OCI-M1 (cell line): Measurements from ENCODE around the gene PARD3.
A peak's percentile ranks its signal among the peaks of the same experiment; 100 is the strongest.

Experiments
- DNase-seq: peaks from one replicate; lab custom pipeline; 2025; lab: John Stamatoyannopoulos, UW

PARD3 gene

DNA sequence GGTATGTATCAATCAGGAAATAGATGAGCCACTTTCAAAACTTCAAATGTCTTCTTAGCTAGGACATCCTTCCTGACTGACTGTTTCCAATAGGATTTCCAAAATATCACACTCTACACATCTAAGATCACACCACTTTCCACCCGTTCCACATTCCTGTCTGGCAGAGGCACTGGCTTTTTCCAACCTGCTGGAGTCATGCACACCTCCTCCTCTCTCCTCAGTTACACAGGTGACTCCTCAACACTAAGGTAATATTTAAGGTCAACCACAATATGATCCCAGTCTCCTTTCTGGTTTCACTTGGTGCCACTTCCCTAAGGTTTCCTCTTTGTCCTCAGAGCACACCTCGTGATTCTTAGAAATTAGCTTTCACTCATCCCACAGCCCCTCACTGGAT is 196.5 kb downstream of the PARD3 start:
- no peak for DNase-seq

DNA sequence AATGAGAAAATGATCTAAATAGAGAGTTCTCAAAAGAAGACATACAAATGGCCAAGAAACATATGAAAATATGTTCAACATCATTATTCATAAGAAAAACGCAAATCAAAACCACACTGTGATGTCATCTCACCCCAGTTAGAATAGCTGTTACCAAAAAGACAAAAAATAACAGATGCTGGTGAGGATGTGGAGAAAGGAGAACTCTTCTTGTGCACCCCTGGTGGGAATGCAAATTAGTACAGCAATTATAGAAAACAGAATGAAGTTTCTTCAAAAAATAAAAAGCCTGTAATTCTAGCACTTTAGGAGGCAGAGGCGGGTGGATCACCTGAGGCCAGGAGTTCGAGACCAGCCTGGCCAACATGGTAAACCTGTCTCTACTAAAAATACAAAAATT is 199.3 kb downstream of the PARD3 start:
- no peak for DNase-seq

DNA sequence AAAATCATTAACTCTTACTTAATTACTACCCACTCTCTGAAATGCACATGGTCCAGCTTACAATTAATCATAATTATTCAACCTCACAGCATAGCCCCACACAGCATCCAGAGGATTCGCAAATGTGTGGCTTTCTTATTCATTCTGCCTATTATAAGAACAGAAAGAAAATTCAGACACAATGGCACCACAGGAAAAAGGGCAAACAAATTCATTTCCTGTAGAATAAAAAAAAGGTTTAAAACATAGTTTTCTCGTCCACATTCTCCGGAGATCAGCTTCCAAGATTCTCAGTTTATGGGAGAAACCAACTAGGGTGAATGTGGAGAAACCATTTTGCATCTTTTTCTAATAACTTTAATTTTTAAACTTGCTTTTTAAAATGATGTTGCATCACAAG is 201.6 kb downstream of the PARD3 start:
- no peak for DNase-seq

GRCh38 chr10:34612938-34613337 is 202.2 kb downstream of the PARD3 start:
- DNase-seq, result no peak

DNA sequence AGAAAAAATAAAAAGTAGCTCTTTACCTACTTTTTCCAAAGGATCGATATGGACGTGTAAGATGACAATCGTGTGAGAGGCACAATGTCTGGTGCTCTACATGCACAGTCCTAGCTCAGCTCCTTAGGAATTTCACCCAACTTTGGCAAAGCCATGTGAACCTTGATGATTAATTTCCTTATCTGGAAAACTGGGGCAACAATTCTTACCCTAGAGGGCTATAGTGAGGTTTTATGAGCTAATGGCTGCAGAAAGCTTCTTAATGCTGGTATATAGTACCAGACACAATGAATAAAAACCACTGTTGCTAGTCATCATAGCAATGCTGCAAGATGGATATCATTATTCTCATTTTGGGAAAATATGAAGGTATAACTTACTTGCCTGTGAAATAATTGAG is 202.7 kb downstream of the PARD3 start:
- no peak for DNase-seq

DNA sequence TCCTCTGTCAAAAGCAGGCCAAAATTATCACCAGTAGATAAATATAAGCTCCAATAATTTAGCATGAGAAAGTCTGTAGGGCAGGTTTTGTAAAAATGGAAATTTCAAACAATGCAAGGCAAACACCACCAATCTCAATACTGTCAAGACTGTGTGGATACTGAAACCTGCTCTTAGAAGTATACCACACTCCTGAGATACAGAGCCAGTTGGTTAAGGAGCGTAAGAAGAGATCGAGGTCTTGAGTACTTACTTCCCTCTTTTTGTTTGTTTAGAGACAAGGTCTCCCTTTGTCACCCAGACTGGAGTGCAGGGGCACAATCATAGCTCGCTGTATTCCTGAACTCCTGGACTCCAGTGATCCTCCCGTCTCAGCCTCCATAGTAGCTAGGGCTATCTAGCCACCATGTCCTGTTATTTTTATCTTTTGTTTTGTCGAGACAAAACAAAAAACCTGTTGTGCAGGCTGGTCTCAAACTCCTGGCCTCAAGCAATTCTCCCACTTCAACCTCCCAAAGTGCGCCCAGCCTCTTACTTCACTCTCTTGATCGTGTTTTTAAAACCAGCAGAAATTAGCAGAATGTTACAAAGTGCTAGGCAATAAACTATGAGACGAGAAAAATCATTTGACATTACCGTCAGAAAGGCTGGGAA is 205.7 kb downstream of the PARD3 start:
- DNase-seq, result peak; percentile 11

DNA sequence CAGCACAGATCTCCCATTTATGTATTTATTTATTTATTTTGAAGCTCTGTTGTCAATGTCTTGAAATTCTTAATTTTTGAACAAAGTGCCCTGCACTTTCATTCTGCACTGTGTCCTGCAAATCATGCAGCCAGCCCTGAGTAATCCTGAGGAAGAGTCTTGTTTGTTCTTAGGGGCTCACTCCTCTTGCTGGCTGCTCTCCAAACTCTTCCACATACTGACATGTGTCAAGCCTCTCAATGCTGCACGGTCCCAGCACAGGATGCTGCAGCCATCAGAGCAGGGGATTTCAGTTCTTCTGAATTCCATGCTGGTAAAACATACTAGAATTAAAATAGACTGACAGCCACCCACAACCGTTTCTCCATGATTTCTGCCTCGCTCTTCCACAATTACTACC is 207.2 kb downstream of the PARD3 start:
- DNase-seq, result no peak

GRCh38 chr10:34606890-34607289 is 208.2 kb downstream of the PARD3 start:
- no peak for DNase-seq

DNA sequence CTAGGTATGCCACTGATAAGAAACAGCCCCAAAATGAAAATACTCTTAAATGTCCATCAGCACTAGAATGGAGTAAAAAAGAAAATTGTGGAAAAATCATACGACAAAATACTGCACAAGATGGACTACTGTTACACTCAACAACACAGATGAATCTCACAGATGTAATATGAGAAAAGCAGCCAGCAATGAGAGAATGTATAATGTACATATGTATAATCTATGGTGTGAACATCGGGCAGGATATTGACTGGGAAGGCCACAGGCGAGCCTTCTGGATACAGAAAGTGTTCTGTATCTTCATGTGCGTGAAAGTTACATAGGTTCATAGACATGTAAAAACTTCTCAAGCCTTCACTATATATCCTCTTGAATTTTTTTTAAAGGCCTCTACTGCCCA is 212.6 kb downstream of the PARD3 start:
- no peak for DNase-seq

GRCh38 chr10:34601691-34602090 is 213.4 kb downstream of the PARD3 start:
- DNase-seq, result no peak

GRCh38 chr10:34599026-34599795 is 215.9 kb downstream of the PARD3 start:
- DNase-seq, result no peak

GRCh38 chr10:34596351-34596750 is 218.7 kb downstream of the PARD3 start:
- DNase-seq, result no peak

DNA sequence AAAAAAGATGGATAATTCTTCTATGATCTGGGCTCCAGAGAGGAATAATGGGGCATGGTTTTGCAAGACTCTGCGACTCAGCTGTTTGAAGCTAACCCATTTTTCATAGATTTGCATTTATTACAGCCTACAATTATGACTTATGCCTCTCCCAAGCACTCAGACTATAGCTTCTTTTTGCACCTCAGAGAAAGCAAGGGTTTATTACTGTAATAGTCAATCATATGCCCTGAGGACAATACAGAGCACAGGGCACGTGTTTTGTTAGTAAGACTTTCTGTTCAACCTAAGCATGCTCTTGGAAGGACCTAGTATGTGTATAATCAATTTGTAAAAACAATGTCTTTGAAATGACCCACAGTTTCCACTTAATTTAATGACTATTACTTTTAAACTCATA is 221.2 kb downstream of the PARD3 start:
- DNase-seq, result no peak

DNA sequence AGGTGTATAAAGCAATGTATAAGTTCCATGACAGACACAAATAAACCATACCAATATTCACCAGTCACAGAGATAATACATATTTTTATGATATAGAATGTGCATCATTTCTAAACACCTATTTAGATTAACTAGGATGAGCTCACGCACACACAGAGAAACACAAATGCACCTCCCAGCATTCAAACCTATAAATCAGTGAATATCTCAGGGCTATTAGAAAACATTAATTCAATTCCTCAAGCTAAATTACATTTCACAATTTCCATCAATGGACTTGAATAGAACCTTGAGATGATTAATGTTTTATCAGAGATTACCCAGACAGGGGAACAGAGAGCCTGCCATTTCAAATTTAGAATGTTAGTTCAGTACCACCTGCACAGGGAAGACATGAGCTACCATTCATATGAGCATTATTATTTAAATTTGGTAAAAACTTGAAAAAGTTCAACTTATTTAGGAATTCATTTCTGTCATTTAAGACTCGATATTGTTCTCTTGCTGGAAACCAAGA is 221.7 kb downstream of the PARD3 start:
- no peak for DNase-seq

DNA sequence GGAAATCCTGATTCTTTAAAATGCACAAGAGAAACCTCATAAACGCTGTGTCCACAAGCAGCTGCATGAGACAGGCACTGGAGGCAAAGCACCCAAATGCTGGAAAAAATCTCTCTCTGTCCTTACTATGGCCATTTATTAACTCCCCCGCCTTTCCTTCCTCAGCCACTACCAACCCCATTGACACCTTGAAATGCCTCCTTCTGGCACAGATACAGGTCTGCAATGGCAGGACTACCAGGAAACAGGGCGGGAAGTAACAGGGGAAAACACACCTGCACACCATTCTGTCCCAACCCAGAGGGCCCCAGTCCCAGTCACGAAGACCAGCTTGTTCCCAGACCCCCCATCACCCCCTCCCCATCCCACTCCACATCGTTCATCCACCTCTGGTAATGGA is 224.3 kb downstream of the PARD3 start:
- no peak for DNase-seq

DNA sequence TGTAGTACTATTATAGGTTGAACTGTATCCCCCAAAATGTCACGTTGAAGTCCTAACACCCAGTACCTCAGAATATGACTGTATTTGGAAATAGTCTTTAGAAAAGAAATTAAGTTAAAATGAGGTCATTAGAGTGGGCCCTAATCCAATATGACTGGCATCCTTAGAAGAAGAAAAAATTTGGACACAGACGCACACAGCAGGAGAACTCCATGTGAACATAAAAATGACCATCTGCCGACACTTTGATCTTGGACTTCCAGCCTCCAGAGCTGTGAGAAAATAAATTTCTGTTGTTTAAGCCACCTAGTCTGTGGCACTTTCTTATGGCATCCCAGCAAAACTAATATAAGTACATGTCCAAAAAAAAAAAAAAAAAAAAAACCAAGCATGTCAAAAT is 225.8 kb downstream of the PARD3 start:
- no peak for DNase-seq

GRCh38 chr10:34587680-34588019 is 227.4 kb downstream of the PARD3 start:
- no peak for DNase-seq

GRCh38 chr10:34587002-34587679 is 228.0 kb downstream of the PARD3 start:
- no peak for DNase-seq

GRCh38 chr10:34585422-34586112 is 229.5 kb downstream of the PARD3 start:
- DNase-seq, result no peak

DNA sequence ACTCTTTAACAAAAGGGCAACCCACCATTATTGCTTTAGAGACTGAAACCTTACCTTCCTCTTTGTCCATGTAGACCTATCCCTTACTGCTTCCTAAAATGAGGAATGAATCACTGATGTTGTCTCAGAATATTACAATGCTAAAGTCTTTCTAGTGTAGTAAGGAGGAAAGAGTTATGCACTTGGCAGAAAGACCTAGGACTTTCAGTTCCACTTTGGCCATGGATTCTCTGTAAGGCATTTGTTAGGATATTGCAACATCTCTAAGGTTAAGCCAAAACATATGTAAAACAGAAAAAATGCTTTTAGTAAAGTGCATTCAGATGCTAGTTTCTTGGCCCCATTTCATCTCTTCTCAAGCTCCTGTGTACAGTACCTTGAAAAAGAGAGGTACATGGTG is 230.9 kb downstream of the PARD3 start:
- DNase-seq, result no peak

GRCh38 chr10:34581801-34582532 is 233.1 kb downstream of the PARD3 start:
- DNase-seq, result no peak

DNA sequence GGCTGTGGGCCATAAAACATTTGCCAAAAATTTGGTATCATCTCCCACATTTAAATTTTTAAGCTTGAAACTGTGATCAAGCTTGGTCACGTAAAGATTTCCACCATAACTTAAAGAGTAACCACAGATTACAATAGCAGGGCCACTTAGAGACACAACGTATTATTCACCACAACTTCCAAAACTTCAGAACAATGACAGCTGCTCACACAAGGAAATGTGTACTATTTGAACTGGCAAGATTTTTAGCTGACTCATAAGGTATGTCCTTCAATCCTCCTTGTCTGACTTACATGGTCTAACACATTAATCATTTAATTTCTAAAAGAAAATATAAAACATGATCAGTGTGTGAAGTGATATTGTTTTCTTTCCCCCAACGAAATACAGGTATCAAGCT is 234.5 kb downstream of the PARD3 start:
- no peak for DNase-seq
